Mesodermal cell (in vitro differentiated cells): ENCODE data around the gene SFT2D1. TPM values are rescaled to one million over a fixed set of nuclear protein-coding genes. Genes with fewer than 3 reads are reported as not detected.
"Not testable (repeated sequence)": the region's sequence is repeated elsewhere in the genome, so short reads cannot be mapped to it uniquely, and the experiment has no call there.

Source experiments
- H3K27ac ChIP-seq: 2 replicates; pipeline ENCODE4 v1.7.0; 2013; ENCODE audit warnings: mild to moderate bottlenecking, low read depth, low read length, moderate library complexity; ENCODE audit not compliant: severe bottlenecking
- H3K36me3 ChIP-seq: 2 replicates; pipeline ENCODE4 v1.7.1; 2013; ENCODE audit warnings: mild to moderate bottlenecking, low read length, moderate library complexity; ENCODE audit not compliant: control insufficient read depth, insufficient read depth
- H3K4me1 ChIP-seq: one replicate; pipeline ENCODE4 v1.7.1; 2013; ENCODE audit warnings: mild to moderate bottlenecking, low read length; ENCODE audit not compliant: insufficient read depth, control insufficient read depth, poor library complexity, severe bottlenecking
- H3K4me3 ChIP-seq: 2 replicates; pipeline ENCODE4 v1.7.0; 2013; ENCODE audit warnings: low read length, control low read depth, mild to moderate bottlenecking; ENCODE audit not compliant: insufficient read depth, poor library complexity, severe bottlenecking; ENCODE audit errors: extremely low read depth
- H3K9me3 ChIP-seq: 2 replicates; pipeline ENCODE4 v1.7.1; 2013; ENCODE audit warnings: mild to moderate bottlenecking, low read length, moderate library complexity; ENCODE audit not compliant: control insufficient read depth
- WGBS, 2 experiments: methylation state at CpG; one replicate each; pipeline ENCODE4 v1.1.5; 2013; ENCODE audit warnings: missing lambda C conversion rate in 2 of 2; ENCODE audit not compliant: insufficient coverage in 2 of 2; 5-methylcytosine and 5-hydroxymethylcytosine counted together
- polyA plus RNA-seq, 2 experiments: library from polyadenylated mRNA; stranded (reverse); fragments of 50-300 nt; gene quantifications; one replicate each; pipeline ENCODE4 v1.2.3, GENCODE V29; 2013

Gene SFT2D1
- polyA plus RNA-seq (2013, experiment 1 of 2) = 54.4 TPM
- 53.5 TPM for polyA plus RNA-seq (2013, experiment 2 of 2)

DNA sequence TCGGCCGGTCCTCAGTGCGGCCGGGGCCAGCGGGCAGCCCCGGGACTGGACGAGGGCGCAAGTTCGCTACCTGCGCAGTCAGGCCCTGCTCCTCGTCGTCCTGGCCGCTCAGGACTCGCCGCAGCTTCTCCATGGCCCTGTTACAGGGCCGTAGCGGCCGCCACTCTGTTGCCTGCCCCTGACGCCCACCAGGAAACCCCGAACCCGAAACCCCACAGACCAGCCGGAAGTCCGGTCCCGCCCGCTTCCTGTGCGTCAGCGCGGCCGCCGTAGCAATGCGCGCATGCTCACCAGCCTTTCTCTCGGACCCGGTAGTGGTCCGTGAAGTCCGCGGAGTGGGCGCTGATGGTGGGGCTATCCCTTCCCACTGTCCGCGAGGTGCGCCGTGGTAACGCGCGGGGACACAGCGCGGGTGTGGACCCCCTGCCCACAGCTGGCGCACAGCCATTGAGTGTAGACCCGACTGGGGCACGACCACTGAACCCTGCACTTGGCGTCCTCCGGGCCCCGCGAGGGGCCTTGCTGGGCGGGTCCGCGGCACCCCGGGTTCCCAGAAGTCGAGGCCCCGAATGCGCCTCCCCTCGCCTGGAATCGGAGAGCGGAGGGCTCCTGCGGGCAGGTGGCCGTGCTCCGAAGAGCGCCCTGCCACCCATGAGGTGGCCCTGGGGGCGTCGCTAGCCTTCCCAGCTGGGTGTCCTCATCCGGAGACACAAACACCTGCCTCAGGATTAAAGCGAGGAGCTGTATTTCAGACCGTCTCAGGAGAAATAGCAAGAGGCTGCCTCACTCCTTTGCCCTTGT is at the start of gene SFT2D1:
Gene SFT2D1, minus strand, starts transcription at position 197 of the 801 bp plus-strand sequence. Its CDS starts 64 bp downstream, at position 133.
- peak within 1 kb of the TSS; percentile 88 for H3K27ac ChIP-seq
- H3K4me3 ChIP-seq = peak within 1 kb of the TSS; percentile 86
- H3K4me1 ChIP-seq = peaks cover 22% of the 10 kb centered on the region
- H3K36me3 ChIP-seq = peaks cover 25% of the 10 kb centered on the region
- 0 to 1% methylated on average over 69 to 73 of the region's 73 CpGs for WGBS, 2 experiments
- H3K9me3 ChIP-seq = no peaks in the 10 kb centered on the region

DNA sequence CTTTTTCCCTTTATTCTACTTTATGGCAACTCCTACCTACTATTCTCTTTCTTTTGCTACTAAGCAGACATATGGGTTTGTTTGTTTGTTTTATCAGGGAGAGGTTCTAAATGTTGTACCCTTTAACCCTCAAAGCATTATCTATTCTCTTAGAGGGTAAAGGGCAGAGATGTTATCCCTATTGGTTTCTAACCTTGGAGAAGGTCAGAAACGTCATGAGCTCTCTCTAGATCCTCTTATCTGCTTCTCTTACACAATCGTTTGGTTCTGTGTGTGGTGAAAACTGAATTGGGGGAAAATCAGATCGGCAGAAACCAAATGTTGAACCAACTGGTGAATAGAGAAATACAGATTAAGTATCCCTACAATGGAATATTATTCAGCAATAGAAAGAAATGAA is 46.8 kb upstream of the SFT2D1 start:
- Histone ChIP-seq H3K36me3 (no peaks in the 10 kb centered on the region), H3K27ac (no peak overlapping the region), H3K9me3 (no peaks in the 10 kb centered on the region), H3K4me1 (no peaks in the 10 kb centered on the region), H3K4me3 (no peak overlapping the region)
- no CpG with 5 or more reads among the region's 3 CpGs for WGBS, 2 experiments

DNA sequence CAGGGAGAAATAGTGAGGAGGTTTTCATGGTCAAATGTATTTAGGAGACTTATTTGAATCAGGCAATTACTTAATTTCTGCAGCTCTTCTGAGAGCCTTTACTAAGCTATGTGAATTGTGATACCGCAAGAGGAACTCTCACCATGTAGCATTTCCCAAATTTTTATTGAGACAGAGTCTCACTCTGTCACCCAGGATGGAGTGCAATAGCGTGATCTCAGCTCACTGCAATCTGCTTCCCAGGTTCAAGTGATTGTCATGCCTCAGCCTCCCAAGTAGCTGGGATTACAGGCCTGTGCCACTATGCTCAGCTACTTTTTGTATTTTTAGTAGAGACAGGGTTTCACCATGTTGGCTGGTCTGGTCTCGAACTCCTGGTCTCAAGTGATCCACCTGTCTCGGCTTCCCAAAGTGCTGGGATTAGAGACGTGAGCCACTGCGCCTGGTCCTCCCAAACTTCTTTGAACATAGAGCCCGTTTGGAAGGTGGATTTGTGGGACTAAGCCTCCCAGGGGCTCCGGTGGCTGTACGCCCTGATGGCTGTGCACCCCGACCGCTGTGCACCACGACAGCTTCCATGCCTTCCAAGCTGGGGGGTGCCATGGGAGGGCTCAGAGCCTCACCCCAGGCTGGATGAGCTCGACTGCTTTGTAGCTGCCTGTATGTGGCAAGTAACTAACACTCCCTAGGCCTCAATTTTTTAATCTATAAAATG is 46.1 kb upstream of the SFT2D1 start:
- no peaks in the 10 kb centered on the region for H3K9me3 ChIP-seq
- H3K27ac ChIP-seq = no peak overlapping the region
- no peaks in the 10 kb centered on the region for H3K36me3 ChIP-seq
- 83 to 93% methylated on average over 10 to 11 of the region's 13 CpGs for WGBS, 2 experiments
- H3K4me1 ChIP-seq = no peaks in the 10 kb centered on the region
- H3K4me3 ChIP-seq = no peak overlapping the region

DNA sequence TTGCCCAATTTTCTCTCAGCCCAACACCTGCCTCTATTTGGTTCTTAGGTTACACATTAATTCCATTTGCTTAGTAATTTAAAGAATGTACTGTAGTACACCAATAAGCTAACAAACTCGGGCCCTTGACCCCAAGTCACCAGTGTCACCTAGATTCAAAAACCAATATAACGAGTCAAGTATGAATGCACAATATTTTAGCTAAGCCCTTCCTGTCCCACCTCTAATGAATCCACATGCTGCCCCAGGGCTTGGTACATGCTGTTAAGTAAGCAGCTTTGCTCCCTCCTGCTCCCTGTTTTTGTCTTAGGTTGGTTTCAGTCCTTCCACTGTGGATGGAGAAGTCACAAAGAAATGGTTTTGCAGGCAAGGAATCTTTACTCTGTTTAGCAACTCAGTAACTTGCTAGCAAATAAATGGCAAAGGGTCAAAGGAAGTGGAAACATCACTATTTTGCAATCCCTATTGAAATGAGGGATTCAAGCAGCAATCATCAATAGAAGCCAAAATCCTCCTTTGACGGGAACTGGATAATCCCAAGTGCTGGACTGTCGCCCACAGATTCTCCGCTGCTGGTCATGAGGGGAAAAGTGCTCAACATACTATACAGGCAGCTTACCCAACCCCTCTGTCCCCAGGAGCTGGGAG is 45.4 kb upstream of the SFT2D1 start:
- WGBS, 2 experiments = 80 to 100% methylated on average over 1 to 3 of the region's 5 CpGs
- Histone ChIP-seq H3K27ac (no peak overlapping the region), H3K4me1 (no peaks in the 10 kb centered on the region), H3K4me3 (no peak overlapping the region), H3K36me3 (no peaks in the 10 kb centered on the region), H3K9me3 (no peaks in the 10 kb centered on the region)

DNA sequence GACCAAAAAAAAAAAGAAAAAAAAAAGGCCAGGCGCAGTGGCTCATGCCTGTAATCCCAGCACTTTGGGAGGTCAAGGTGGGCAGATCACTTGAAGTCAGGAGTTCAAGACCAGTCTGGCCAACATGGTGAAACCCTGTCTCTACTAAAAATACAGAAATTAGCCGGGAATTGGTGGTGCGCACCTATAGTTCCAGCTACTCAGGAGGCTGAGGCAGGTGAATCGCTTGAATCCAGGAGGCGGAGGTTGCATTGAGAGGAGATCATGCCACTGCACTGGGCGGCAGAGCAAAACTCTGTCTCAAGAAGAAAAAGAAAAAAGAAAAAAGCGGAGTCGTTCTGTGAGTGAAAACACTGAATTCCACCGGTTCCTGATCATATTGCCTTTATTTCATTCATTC is 44.8 kb upstream of the SFT2D1 start:
- not testable (repeated sequence) for H3K4me1 ChIP-seq, H3K36me3 ChIP-seq, H3K4me3 ChIP-seq, H3K9me3 ChIP-seq, H3K27ac ChIP-seq
- 89 to 91% methylated on average over 6 to 7 of the region's 9 CpGs for WGBS, 2 experiments

DNA sequence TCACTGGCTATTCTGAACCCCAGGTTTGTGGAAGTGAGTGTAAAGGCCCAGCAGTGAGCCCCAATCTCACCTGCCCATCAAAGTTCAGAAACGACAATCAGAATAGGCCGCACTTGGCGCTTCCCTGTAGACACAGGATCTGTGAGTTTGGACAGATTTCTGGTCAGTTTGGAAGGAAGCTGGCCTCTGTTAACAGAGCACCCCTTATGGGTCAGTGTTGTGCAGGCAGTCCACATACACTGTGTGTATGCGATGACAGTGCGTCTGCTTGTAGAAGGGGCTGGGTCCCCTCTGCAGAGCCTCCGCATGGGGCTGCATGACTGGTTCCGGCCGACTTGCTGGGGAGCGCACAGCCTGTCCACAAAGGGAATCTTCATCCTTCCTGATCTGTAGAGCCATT is 43.8 kb upstream of the SFT2D1 start:
- Histone ChIP-seq H3K4me3 (no peak overlapping the region), H3K9me3 (no peaks in the 10 kb centered on the region), H3K36me3 (no peaks in the 10 kb centered on the region), H3K27ac (no peak overlapping the region), H3K4me1 (no peaks in the 10 kb centered on the region)
- 93 to 96% methylated on average over 9 of the region's 9 CpGs for WGBS, 2 experiments

DNA sequence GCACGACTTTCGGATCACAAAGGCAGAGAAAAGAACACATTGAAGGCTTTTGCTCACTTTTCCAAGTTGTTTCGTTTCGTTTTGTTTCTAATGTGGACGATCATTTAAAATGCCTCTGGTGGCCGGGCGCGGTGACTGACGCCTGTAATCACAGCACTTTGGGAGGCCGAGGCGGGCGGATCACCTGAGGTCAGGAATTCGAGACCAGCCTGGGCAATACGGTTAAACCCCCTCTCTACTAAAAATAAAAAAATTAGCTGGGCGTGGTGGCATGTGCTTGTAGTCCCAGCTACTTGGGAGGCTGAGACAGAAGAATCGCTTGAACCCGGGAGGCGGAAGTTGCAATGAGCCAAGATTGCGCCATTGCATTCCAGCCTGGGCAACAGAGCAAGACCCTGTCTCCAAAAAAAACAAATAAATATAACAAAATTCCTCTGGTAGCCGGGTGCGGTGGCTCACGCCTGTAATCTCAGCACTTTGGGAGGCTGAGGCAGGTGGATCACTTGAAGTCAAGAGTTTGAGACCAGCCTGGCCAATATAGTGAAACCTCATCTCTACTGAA is 41.5 kb upstream of the SFT2D1 start:
- H3K4me1 ChIP-seq, H3K36me3 ChIP-seq, H3K9me3 ChIP-seq: not testable (repeated sequence)
- H3K27ac ChIP-seq = peak overlapping the region; percentile 87
- peak overlapping the region; percentile 82 for H3K4me3 ChIP-seq
- 41 to 44% methylated on average over 14 to 20 of the region's 22 CpGs for WGBS, 2 experiments

DNA sequence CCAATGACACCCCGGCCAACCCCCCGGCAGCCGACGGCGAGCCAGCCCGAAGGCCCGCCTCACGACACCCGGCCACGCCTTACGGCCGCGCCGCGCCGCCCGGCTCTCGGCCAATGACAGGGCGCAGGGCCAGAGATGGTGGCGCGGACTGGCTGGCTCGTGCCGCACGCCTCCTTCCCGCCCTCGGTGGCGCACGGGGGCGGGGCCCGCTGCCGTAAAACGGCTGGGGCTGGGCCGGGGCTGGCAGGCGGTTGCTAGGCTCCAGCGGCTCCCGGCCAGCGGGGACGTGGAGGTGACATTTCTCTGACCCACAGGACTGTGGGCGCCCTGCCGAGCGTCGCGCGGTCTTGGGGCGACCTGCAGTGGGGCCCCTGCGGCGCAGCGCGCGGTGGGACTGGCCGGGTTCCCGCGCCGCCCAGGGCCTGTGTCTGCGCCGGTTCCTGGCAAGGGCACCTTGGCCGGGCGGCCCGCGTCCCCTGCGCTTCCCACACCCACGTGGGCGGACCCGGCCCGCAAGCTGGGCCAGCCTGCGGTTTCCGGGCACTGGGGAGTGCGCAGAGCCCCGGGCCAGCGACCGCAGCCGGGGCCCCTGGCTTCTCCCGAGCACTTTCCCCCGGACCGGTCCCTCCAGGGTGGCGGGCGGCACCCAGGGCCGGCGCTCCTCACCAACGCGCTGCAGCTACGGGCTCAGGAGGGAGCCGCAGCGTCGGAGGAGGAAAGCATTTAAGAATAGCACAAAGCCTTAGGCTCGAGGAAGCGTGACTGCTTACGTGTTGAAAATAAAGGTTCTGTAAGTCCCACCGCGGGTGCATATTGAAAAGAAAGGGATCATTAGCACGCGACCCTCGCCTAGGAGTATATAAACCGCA is 40.8 kb upstream of the SFT2D1 start, which contains the start of gene MPC1:
Gene MPC1, minus strand, starts transcription at position 8 of the 869 bp plus-strand sequence. CDS start 64 bp downstream, outside the sequence.
- Histone ChIP-seq H3K36me3 (no peaks in the 10 kb centered on the region), H3K4me3 (peak within 1 kb of the TSS; percentile 82), H3K9me3 (no peaks in the 10 kb centered on the region), H3K4me1 (no peaks in the 10 kb centered on the region), H3K27ac (peak within 1 kb of the TSS; percentile 87)
- WGBS, 2 experiments = 1% methylated on average over 72 to 80 of the region's 94 CpGs

DNA sequence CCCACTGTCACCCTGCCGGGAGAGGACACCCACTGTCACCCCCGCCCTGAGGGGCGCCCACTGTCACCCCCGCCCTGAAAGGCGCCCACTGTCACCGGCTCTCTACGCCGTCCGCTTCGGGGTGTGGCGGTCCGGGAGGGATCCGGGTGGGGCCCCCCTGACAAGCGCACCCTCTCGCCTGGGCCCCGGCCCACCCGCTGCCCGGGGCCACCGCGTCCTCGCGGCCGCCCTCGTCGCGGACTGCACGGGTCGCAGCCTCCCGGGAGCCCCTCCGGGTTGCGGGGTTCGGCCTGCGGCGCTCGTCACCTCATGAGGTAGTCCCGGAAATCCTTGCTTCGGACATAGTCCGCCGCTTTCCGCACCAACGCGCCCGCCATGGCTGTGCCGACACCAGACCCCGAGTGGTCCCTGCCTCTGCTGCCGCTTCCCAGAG is 40.2 kb upstream of the SFT2D1 start:
- H3K27ac ChIP-seq = no peak overlapping the region
- H3K36me3 ChIP-seq = no peaks in the 10 kb centered on the region
- no peaks in the 10 kb centered on the region for H3K9me3 ChIP-seq
- no peaks in the 10 kb centered on the region for H3K4me1 ChIP-seq
- peak overlapping the region; percentile 82 for H3K4me3 ChIP-seq
- WGBS, 2 experiments = 1% methylated on average over 32 to 40 of the region's 46 CpGs
